Right atrium auricular region (tissue), 2 donors: ENCODE measurements around the gene TFEB. TPM values are rescaled to one million over a fixed set of nuclear protein-coding genes. Genes with fewer than 3 reads are reported as not detected.

ENCODE experiments used
- DNase-seq: peaks from one replicate; pipeline ENCODE4 v3.0.0-alpha.2; 2019; ENCODE audit warnings: low spot score
- H3K27ac ChIP-seq, 2 donors: fragments of 200-600 bp; sonication (generic); 1 replicate in 1 of 2; 2 replicates in 1 of 2; pipeline ENCODE4 v1.5.1; 2016 to 2019
- H3K27me3 ChIP-seq, 2 donors: fragments of 200-600 bp; sonication (generic); one replicate each; pipeline versions ENCODE4 v1.5.1 to v1.6.0; 2017 to 2019
- H3K36me3 ChIP-seq: fragments of 200-600 bp; sonication (generic); one replicate; pipeline ENCODE4 v1.5.1; 2016
- H3K4me1 ChIP-seq, 2 donors: fragments of 200-600 bp; sonication (generic); one replicate each; pipeline versions ENCODE4 v1.5.1 to v1.6.0; 2017 to 2019
- H3K4me3 ChIP-seq, 2 donors: fragments of 200-600 bp; sonication (generic); 1 replicate in 1 of 2; 2 replicates in 1 of 2; pipeline ENCODE4 v1.5.1; 2017 to 2019; ENCODE audit warnings: mild to moderate bottlenecking in 1 of 2, moderate library complexity in 1 of 2
- H3K9me3 ChIP-seq, 2 donors: fragments of 200-600 bp; sonication (generic); one replicate each; pipeline ENCODE4 v1.5.1; 2019
- CTCF ChIP-seq, 2 donors: fragments of 200-600 bp; sonication (generic); IDR thresholded peaks; one replicate each; pipeline ENCODE4 v1.5.1; 2019; ENCODE audit warnings: antibody characterized with exemption in 2 of 2
- total RNA-seq, 2 donors: library from RNA; depleted of rRNA; stranded (reverse); fragments of >200 nt; gene quantifications; one replicate each; pipeline ENCODE4 v1.1.0, GENCODE V29; 2016

TFEB gene
- total RNA-seq, 2 donors from 2014 or later: 31.5 to 35.8 TPM

DNA sequence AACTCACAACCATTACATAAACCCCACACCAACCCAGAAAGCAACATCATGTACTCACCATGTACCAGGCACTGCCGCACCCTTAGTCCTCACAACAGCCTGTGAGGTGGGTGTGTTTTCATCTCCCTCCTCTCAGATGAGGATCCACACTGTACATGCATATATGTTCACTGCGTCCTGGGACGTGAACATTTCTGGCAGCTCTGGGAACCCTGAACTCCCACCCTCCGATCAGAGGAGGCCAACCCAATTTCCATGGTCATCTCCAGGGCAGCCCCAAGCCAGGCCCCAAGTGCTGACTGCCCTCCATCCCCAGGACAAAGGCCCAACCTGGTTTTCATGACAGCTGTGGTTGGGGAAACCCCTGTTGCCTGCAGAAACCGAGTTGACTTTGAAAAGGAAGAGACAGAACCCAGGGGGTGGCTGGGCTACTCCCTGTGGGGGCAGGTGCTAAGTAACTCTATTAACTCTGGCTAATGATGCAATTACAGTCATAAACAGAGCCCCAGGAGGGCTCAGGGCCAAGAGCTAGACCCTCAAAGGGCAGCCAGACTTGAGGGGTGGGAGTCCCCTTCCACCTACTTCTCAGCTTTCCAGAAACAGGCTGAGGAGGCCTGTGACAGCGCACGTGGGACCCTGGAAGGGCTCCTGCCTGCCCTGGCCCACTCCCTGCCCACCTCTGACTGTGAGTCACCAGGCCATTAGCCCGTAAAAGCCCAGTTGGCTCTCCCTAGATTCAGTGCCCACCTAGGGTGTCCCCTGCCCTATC is 2.6 kb downstream of the TFEB start:
- no peaks in the 10 kb centered on the region for H3K36me3 ChIP-seq
- no peak for DNase-seq
- no peak for TF ChIP-seq CTCF (IDR thresholded peaks at IDR 0.05)
- no peaks in the 10 kb centered on the region for H3K9me3 ChIP-seq
- peak overlapping the region; percentile 97 to 99 for H3K27ac ChIP-seq
- no peaks in the 10 kb centered on the region for H3K27me3 ChIP-seq
- H3K4me3 ChIP-seq: peak overlapping the region; percentile 97
- H3K4me1 ChIP-seq: peaks cover 0 to 66% of the 10 kb centered on the region in 2 donors

GRCh38 chr6:41732149-41732548 is 3.3 kb downstream of the TFEB start:
- Histone ChIP-seq H3K27ac (peak overlapping the region; percentile 97 to 99), H3K27me3 (no peaks in the 10 kb centered on the region), H3K4me3 (no peak overlapping the region), H3K9me3 (no peaks in the 10 kb centered on the region), H3K36me3 (no peaks in the 10 kb centered on the region), H3K4me1 (peaks cover 0 to 72% of the 10 kb centered on the region in 2 donors)
- no peak for TF ChIP-seq CTCF (IDR thresholded peaks at IDR 0.05)
- no peak for DNase-seq

GRCh38 chr6:41731561-41732086 is 3.8 kb downstream of the TFEB start:
- Histone ChIP-seq H3K4me1 (peaks cover 0 to 78% of the 10 kb centered on the region in 2 donors), H3K36me3 (no peaks in the 10 kb centered on the region), H3K9me3 (no peaks in the 10 kb centered on the region), H3K27me3 (no peaks in the 10 kb centered on the region), H3K4me3 (no peak overlapping the region), H3K27ac (peak overlapping the region; percentile 43 to 97)
- no peak for DNase-seq
- no peak for TF ChIP-seq CTCF (IDR thresholded peaks at IDR 0.05)

DNA sequence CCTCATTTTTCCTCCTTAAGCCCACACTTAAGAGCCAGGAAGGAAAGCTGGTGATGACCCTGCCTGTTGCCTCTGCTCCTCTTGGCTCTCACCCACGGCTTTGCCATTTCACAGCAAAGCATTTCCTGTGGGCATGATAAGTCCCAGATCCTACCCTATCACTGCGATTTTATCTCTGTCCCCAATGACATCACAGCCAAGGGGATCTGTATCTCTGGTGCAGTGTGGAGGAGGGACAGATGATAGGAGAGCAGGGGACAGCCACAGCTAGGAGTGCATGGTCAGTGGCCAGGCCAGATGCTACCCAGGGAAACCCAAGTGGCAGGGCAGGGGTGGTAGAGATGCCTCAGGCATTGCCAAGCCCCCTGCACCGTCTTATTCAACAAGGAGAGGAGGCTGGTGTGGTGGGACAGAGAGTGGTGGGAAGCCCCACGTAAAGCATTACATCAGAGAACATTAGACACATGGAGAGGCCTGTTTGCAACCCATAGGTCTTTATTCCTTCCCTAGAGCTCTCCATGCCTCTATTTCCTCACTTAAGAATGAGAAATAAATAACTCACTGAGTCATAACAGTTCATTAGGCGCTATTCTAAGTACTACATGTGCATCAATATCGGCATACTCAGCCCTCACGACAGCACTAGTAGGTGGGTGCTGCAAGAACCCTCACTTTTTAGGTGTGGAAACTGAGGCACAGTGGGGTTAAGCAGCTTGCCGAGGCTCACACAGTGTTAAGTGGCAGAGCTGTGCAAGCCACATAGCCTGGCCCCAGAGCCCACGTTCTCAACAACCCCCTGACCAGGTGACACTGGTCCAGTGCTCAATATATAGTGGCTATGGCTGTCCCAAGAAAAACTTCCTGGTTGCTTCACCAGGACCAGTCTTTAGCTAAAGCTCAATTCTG is 4.6 kb downstream of the TFEB start:
- H3K4me3 ChIP-seq: no peak overlapping the region
- H3K36me3 ChIP-seq: no peaks in the 10 kb centered on the region
- peaks cover 0 to 83% of the 10 kb centered on the region in 2 donors for H3K4me1 ChIP-seq
- H3K9me3 ChIP-seq: no peaks in the 10 kb centered on the region
- DNase-seq: no peak
- H3K27me3 ChIP-seq: no peaks in the 10 kb centered on the region
- H3K27ac ChIP-seq: peak overlapping the region; percentile 43 to 97
- no peak for TF ChIP-seq CTCF (IDR thresholded peaks at IDR 0.05)

- no peak overlapping the region for H3K4me3 ChIP-seq
- H3K27ac ChIP-seq: peak overlapping the region; percentile 79 to 97
- peaks cover 0 to 92% of the 10 kb centered on the region in 2 donors for H3K4me1 ChIP-seq
- no peaks in the 10 kb centered on the region for H3K36me3 ChIP-seq
- DNase-seq: no peak
- no peaks in the 10 kb centered on the region for H3K27me3 ChIP-seq
- no peaks in the 10 kb centered on the region for H3K9me3 ChIP-seq
- no peak for TF ChIP-seq CTCF (IDR thresholded peaks at IDR 0.05)
These were observed 5.8 kb downstream of the TFEB start for GRCh38 chr6:41729624-41730023.
